H1 (cell line): Measurements from ENCODE around the gene SLC8A3. TPM values are rescaled to one million over a fixed set of nuclear protein-coding genes. Genes with fewer than 3 reads are reported as not detected.

ENCODE experiments used
- ATF3 ChIP-seq: IDR thresholded peaks from 2 replicates; pipeline ENCODE4 v1.6.1; 2011; ENCODE audit warnings: low read depth, mild to moderate bottlenecking, low read length; ENCODE audit not compliant: insufficient read depth
- CBX5 ChIP-seq: fragments of 300-800, 300-1000 bp; sonication (generic); IDR thresholded peaks from 2 replicates; pipeline ENCODE4 v1.7.1; 2016; ENCODE audit warnings: antibody characterized with exemption, low read length, low read depth
- CTCF ChIP-seq, 3 experiments: IDR thresholded peaks; 1 replicate in 2 of 3; 2 replicates in 1 of 3; pipeline versions ENCODE4 v1.5.1 to v1.6.1; 2011; ENCODE audit warnings: low read length in 3 of 3, mild to moderate bottlenecking in 3 of 3, inconsistent platforms in 2 of 3, low read depth in 1 of 3, moderate library complexity in 1 of 3; ENCODE audit not compliant: insufficient read depth in 1 of 3; ENCODE audit errors: control extremely low read depth in 1 of 3
- PHF8 ChIP-seq: fragments of 200-600 bp; sonication (generic); conservative IDR thresholded peaks from 2 replicates; pipeline ENCODE4 v1.7.1; 2012; ENCODE audit warnings: low read depth, mild to moderate bottlenecking, inconsistent platforms, low read length, moderate library complexity
- polyA plus RNA-seq, 7 experiments: library from polyadenylated mRNA; depleted of rRNA in 3 of 7; stranded (reverse) in 5 of 7; unstranded in 2 of 7; fragments of >200 nt in 5 of 7; fragments of 200-250 nt in 2 of 7; gene quantifications; 1 replicate in 5 of 7; 2 replicates in 1 of 7; 4 replicates in 1 of 7; pipeline versions ENCODE4 v1.2.1 to v1.2.3, GENCODE V29; 2011 to 2013; ENCODE audit warnings: missing spikeins in 2 of 7, mixed read lengths in 2 of 7
- total RNA-seq: library from RNA; stranded (reverse); fragmentation: NEBNext Ultra II Directional; extraction: Animal tissue kit (Norgen Biotek cat#: 25700); gene quantifications from 2 replicates; pipeline ENCODE4 v1.2.1, GENCODE V29; 2021

SLC8A3 gene
- total and polyA plus RNA-seq, 2 of the 8 experiments (the other 6 are each of a cell fraction or from before 2014, with no cell fraction given): 0.38 to 1.1 TPM

GRCh38 chr14:70032447-70032846 is 156.3 kb downstream of the SLC8A3 start (continued):
- TF ChIP-seq CBX5 (no peak), CTCF (IDR thresholded peaks at IDR 0.05; ENCODE audit: control extremely low read depth in 1 of 3, insufficient read depth in 1 of 3, low read depth in 1 of 3, low read length in 3 of 3) (no peak), PHF8 (no peak), ATF3 (no peak)
